ENCODE data around the gene NFATC2.
A peak's percentile ranks its signal among the peaks of the same experiment; 100 is the strongest.

The NFATC2 gene

GRCh38 chr20:51469046-51469445 lies 73.5 kb downstream of the NFATC2 start:
- H3K9ac ChIP-seq (ENCODE audit: low read length), result no peak overlapping the region
- TF ChIP-seq, protein P1, sequence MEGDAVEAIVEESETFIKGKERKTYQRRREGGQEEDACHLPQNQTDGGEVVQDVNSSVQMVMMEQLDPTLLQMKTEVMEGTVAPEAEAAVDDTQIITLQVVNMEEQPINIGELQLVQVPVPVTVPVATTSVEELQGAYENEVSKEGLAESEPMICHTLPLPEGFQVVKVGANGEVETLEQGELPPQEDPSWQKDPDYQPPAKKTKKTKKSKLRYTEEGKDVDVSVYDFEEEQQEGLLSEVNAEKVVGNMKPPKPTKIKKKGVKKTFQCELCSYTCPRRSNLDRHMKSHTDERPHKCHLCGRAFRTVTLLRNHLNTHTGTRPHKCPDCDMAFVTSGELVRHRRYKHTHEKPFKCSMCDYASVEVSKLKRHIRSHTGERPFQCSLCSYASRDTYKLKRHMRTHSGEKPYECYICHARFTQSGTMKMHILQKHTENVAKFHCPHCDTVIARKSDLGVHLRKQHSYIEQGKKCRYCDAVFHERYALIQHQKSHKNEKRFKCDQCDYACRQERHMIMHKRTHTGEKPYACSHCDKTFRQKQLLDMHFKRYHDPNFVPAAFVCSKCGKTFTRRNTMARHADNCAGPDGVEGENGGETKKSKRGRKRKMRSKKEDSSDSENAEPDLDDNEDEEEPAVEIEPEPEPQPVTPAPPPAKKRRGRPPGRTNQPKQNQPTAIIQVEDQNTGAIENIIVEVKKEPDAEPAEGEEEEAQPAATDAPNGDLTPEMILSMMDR (IDR thresholded peaks at IDR 0.05; ENCODE audit: low read depth, low read length), result no peak
- TF ChIP-seq EZH2phosphoT487 (IDR thresholded peaks at IDR 0.05; ENCODE audit: low read depth), result no peak

GRCh38 chr20:51468636-51469035 lies 73.9 kb downstream of the NFATC2 start:
- H4K20me1 ChIP-seq (ENCODE audit: insufficient read depth, low read length), result peaks cover 8% of the 10 kb centered on the region; the same call in 1 of the 2 replicates
- no peak overlapping the region for H2AFZ ChIP-seq (ENCODE audit: low read depth, low read length)
- H3K27me3 ChIP-seq (ENCODE audit: low read depth, low read length), result no peaks in the 10 kb centered on the region
- H3K4me2 ChIP-seq (ENCODE audit: low read length), result no peak overlapping the region
- H3K9me3 ChIP-seq (ENCODE audit: insufficient read depth, low read length), result no peaks in the 10 kb centered on the region
- TF ChIP-seq, protein P1 (IDR thresholded peaks at IDR 0.05; ENCODE audit: low read depth, low read length), result no peak
- no peaks in the 10 kb centered on the region for H3K79me2 ChIP-seq (ENCODE audit: low read length)
- peaks cover 79% of the 10 kb centered on the region for H3K36me3 ChIP-seq (replicated peaks; ENCODE audit: low read depth, low read length)
- H3K9ac ChIP-seq (ENCODE audit: low read length), result no peak overlapping the region
- no peak overlapping the region for H3K4me3 ChIP-seq (ENCODE audit: low read length)
- peaks cover 24% of the 10 kb centered on the region for H3K4me1 ChIP-seq (ENCODE audit: low read length)
- H3K27ac ChIP-seq (ENCODE audit: low read length), result no peak overlapping the region

More at GRCh38 chr20:51469046-51469445, 73.5 kb downstream of the NFATC2 start:
- Histone ChIP-seq H2AFZ (ENCODE audit: low read depth, low read length) (no peak overlapping the region), H3K4me2 (ENCODE audit: low read length) (no peak overlapping the region), H3K4me1 (ENCODE audit: low read length) (peaks cover 24% of the 10 kb centered on the region), H3K9me3 (ENCODE audit: insufficient read depth, low read length) (no peaks in the 10 kb centered on the region), H3K4me3 (ENCODE audit: low read length) (no peak overlapping the region), H3K27ac (ENCODE audit: low read length) (no peak overlapping the region), H4K20me1 (ENCODE audit: insufficient read depth, low read length) (peaks cover 8% of the 10 kb centered on the region; the same call in 1 of the 2 replicates), H3K79me2 (ENCODE audit: low read length) (no peaks in the 10 kb centered on the region), H3K27me3 (ENCODE audit: low read depth, low read length) (no peaks in the 10 kb centered on the region), H3K36me3 (replicated peaks; ENCODE audit: low read depth, low read length) (peaks cover 79% of the 10 kb centered on the region)

DNA sequence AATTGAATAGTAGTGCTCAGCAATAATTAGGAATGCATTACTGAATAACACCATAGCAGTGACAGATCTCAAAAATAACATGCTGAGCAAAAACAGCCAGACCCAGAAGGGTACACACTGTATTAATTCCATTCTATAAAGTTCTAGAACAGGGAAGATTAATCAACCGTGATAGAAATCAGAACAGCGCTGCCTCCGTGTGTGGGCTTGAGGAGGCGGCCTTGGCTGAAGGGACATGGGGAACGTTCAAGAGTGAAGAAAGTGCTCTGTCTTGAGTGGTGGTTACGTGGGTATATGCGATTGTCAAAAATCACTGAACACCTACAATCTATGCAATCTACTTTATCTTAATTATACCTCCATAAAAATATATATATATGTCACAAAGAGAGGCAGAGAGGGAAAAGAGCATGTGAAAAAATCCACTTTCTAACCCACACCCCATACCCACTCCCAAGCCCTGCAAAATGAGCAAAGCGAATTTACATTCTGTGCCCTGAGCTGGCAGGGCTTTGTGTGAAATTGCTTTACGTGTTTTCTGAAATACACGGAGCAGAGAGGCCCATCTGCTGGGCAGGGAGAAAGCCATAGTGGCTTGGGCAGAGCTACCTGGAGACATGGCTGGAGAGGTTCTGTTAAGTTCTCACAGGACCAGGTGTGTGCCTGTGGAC lies 74.4 kb downstream of the NFATC2 start:
- no peak for TF ChIP-seq EZH2phosphoT487 (IDR thresholded peaks at IDR 0.05; ENCODE audit: low read depth)
- TF ChIP-seq, protein P1 (IDR thresholded peaks at IDR 0.05; ENCODE audit: low read depth, low read length), result no peak
- Histone ChIP-seq H3K4me3 (ENCODE audit: low read length) (no peak overlapping the region), H3K27ac (ENCODE audit: low read length) (no peak overlapping the region), H3K4me1 (ENCODE audit: low read length) (peaks cover 24% of the 10 kb centered on the region), H3K4me2 (ENCODE audit: low read length) (no peak overlapping the region), H4K20me1 (ENCODE audit: insufficient read depth, low read length) (peaks cover 8% of the 10 kb centered on the region; the same call in 1 of the 2 replicates), H3K9ac (ENCODE audit: low read length) (no peak overlapping the region), H3K36me3 (replicated peaks; ENCODE audit: low read depth, low read length) (peaks cover 77% of the 10 kb centered on the region), H2AFZ (ENCODE audit: low read depth, low read length) (no peak overlapping the region), H3K79me2 (ENCODE audit: low read length) (no peaks in the 10 kb centered on the region), H3K27me3 (ENCODE audit: low read depth, low read length) (no peaks in the 10 kb centered on the region), H3K9me3 (ENCODE audit: insufficient read depth, low read length) (no peaks in the 10 kb centered on the region)

DNA sequence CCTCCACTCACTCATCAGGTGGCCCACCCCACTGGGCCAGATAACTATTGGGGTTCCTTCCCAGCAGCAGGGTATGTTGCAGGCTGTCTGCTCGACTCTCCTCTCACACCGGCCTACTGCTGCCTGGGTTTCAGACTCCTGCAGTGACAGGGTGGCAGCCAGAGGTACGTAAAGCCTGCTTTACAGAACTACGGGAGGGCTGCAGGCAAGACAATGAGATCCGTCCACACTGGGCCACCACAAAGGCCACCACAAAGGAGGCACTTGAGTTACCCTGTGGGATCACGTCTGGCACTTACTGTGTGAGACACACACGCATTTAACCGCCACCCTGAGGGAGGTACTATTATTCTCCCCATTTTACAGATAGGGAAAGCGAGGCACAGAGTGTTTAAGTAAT lies 78.5 kb downstream of the NFATC2 start:
- H3K27me3 ChIP-seq (ENCODE audit: low read depth, low read length), result no peaks in the 10 kb centered on the region
- H3K4me2 ChIP-seq (ENCODE audit: low read length), result no peak overlapping the region
- H2AFZ ChIP-seq (ENCODE audit: low read depth, low read length), result no peak overlapping the region
- H3K4me3 ChIP-seq (ENCODE audit: low read length), result no peak overlapping the region
- H3K9me3 ChIP-seq (ENCODE audit: insufficient read depth, low read length), result no peaks in the 10 kb centered on the region
- TF ChIP-seq, protein P1 (IDR thresholded peaks at IDR 0.05; ENCODE audit: low read depth, low read length), result no peak
- no peak for TF ChIP-seq EZH2phosphoT487 (IDR thresholded peaks at IDR 0.05; ENCODE audit: low read depth)
- H3K4me1 ChIP-seq (ENCODE audit: low read length), result peaks cover 38% of the 10 kb centered on the region
- H3K36me3 ChIP-seq (replicated peaks; ENCODE audit: low read depth, low read length), result peaks cover 75% of the 10 kb centered on the region
- H3K79me2 ChIP-seq (ENCODE audit: low read length), result peaks cover 12% of the 10 kb centered on the region
- 0 out of 2 replicates have a peak overlapping the region, but pooled peaks have one; percentile 4 for H3K27ac ChIP-seq (ENCODE audit: low read length)
- no peaks in the 10 kb centered on the region; the same call in 1 of the 2 replicates for H4K20me1 ChIP-seq (ENCODE audit: insufficient read depth, low read length)
- H3K9ac ChIP-seq (ENCODE audit: low read length), result no peak overlapping the region

Measured in OCI-LY3 (cell line).